GM12864 (cell line): ENCODE measurements around the gene CAMK2B.

Experiments used
- DNase-seq: peaks from one replicate; pipeline ENCODE4 v3.0.0-alpha.2; 2011; ENCODE audit warnings: low read depth
- H3K4me3 ChIP-seq: 2 replicates; pipeline ENCODE4 v1.5.1; 2011; ENCODE audit warnings: mild to moderate bottlenecking, low read depth, low read length, control low read depth
- TF ChIP-seq, protein P1 (sequence below): IDR thresholded peaks from 2 replicates; pipeline ENCODE4 v1.5.1; 2011; ENCODE audit warnings: low read depth, mild to moderate bottlenecking, moderate library complexity, low read length, control low read depth, inconsistent platforms; ENCODE audit errors: missing control alignments

The CAMK2B gene

DNA sequence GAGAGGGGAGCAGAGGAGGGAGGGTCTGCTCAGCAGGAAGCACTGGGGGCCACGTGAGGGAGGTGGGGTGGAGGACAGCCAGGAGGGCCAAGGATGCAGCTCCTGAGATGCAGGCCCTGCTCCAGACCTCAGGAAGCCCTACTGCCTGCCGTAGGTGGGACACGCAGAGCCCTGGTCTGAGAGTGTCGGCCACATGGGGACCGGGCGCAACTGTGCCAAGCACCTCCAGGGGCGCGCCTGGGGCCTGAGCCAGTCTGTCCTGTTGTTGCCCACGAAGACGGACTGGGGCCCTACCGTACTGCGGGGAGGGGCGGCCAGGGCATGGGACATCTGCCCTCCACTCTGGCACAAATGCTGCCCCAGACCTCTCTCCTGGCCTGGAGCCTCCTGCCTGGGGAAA lies 93.0 kb downstream of the CAMK2B start:
- TF ChIP-seq, protein P1, sequence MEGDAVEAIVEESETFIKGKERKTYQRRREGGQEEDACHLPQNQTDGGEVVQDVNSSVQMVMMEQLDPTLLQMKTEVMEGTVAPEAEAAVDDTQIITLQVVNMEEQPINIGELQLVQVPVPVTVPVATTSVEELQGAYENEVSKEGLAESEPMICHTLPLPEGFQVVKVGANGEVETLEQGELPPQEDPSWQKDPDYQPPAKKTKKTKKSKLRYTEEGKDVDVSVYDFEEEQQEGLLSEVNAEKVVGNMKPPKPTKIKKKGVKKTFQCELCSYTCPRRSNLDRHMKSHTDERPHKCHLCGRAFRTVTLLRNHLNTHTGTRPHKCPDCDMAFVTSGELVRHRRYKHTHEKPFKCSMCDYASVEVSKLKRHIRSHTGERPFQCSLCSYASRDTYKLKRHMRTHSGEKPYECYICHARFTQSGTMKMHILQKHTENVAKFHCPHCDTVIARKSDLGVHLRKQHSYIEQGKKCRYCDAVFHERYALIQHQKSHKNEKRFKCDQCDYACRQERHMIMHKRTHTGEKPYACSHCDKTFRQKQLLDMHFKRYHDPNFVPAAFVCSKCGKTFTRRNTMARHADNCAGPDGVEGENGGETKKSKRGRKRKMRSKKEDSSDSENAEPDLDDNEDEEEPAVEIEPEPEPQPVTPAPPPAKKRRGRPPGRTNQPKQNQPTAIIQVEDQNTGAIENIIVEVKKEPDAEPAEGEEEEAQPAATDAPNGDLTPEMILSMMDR = no peak
- DNase-seq = no peak
- H3K4me3 ChIP-seq = no peak overlapping the region

DNA sequence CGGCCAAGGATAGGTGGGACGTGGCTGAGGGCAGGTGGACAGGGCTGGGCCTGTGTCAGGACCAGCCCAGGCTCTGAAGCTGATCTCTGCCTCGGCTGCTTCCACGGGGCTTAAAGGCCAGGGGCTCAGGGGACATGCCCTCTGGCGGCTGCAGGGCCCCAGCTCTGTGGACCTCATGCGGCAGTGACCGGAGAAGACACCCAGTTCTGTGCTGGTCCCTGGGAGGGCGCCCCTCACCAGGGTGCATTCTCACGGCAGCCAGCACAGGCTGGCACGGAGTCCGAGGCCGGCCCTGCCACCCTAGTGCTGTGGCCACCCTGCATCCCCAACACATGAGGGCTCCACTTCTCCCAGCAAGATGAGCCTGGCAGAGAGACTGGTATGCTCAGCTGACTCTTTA lies 94.3 kb downstream of the CAMK2B start:
- H3K4me3 ChIP-seq = no peak overlapping the region
- TF ChIP-seq, protein P1 = no peak
- no peak for DNase-seq

GRCh38 chr7:44230286-44230685 lies 95.1 kb downstream of the CAMK2B start:
- no peak for DNase-seq
- TF ChIP-seq, protein P1 = no peak
- no peak overlapping the region for H3K4me3 ChIP-seq

DNA sequence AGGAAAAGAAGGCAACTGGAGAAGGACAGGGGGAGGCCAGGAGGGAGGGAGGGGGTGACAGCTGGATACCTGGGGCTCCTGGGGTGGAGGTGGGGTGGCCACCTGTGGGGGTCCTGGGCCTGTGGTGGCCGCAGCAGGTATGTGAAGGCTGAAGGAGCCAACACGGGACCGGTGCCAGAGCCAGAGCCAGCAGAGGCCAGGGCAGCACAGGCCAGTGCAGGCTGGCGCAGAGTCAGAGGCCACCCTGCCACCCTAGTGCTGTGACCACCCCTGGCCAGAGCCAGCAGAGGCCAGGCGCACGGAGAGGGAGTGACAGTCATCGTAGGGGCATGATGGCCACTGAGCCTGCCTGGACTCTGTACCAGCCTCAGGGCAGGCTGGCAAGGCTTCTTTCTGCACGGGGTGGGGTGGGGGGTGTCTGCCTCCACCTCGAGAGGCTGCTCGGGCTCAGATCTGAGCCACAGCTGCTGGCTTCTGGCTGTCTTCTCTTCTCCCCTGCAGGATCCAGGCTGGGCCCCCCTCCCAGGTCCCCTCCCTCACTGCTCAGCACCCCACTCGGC lies 95.8 kb downstream of the CAMK2B start:
- TF ChIP-seq, protein P1 = no peak
- no peak overlapping the region for H3K4me3 ChIP-seq
- no peak for DNase-seq

DNA sequence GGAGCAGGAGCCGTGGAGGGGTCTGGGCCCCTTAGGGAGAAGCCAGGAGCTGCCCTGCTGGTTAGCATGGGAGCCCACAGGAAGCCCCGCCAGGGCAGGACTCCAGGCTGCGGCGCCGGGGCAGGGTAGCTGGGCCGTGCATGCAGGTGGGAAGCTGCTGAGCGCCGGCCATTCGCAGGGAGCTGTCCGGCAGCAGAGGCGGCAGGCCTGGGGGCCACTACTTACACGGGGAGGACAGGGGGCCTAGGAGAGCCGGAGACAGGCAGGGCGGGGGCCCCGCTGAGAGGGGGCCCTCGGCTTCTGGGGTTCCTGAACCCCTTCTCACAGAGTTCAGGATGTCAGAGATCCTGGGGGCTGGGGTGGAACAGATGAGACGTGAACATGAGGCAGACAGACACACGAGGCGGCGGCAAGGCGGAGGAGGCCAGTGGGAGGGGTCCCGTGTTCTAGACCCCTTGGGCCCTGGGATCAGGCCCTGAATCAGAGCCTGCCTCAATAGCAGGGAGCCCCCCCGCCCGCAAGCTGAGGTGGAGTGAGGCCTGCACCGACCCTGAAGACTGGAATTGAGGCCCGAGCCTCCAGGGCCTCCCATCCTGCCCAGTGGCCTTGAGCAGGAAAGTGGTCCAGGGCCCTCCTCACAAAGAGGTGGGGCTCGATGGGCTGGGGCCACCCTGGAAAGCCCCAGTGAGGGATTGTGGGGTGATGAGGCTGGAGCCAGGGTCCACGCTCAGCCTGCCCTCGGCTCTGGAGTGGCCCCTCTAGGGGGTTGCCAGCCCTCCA lies 96.6 kb downstream of the CAMK2B start:
- DNase-seq = no peak
- TF ChIP-seq, protein P1 = no peak
- H3K4me3 ChIP-seq = no peak overlapping the region

DNA sequence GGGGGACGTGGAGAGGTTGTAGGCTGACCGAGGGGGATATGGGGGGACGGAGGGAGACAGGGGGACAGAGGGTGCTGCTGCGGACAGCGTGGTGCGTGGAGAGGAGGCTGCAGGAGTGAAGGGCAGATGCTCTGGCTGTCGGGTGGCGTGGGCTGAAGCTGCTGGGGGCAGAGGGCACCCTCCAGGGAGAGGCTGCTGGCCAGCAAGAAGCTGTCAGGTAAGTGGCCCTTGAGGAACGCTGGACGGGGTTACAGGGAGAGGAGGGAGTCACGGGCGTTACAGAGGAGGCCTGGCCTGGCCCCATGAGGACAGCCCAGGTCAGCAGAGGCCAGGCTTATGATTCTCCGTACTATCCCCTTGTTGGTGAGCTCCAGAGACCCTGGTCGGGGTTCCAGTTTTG lies 97.5 kb downstream of the CAMK2B start:
- TF ChIP-seq, protein P1 = no peak
- DNase-seq = no peak
- no peak overlapping the region for H3K4me3 ChIP-seq

GRCh38 chr7:44226396-44226753 lies 99.0 kb downstream of the CAMK2B start:
- H3K4me3 ChIP-seq = no peak overlapping the region
- TF ChIP-seq, protein P1 = no peak
- DNase-seq = no peak
